ENCODE data around the gene ITGB5. TPM values are rescaled to one million over a fixed set of nuclear protein-coding genes. Genes with fewer than 3 reads are reported as not detected.

The ITGB5 gene
- total RNA-seq, 2 experiments from 2014 or later, result 0.47 to 0.85 TPM

GRCh38 chr3:124776856-124777255 is 110.3 kb downstream of the ITGB5 start:
- TF ChIP-seq CTCF (IDR thresholded peaks at IDR 0.05), result no peak
- ATAC-seq (ENCODE audit: poor library complexity) (no peak), DNase-seq (no peak)
- ChIA-PET CTCF (interaction anchor here (0.6 kb wide), 1 partner anchor 29 kb away, joined by 4 read pairs; no protein-coding TSS in a partner anchor), POLR2A (no interaction called here)
- Histone ChIP-seq H3K9me3 (ENCODE audit: control insufficient read depth in 1 of 2, insufficient read depth in 1 of 2, low read length in 2 of 2) (no peaks in the 10 kb centered on the region), H3K4me3 (ENCODE audit: low read length) (no peak overlapping the region), H3K27ac (ENCODE audit: low read depth in 1 of 2, low read length in 2 of 2) (no peak overlapping the region), H3K36me3 (ENCODE audit: insufficient read depth, low read length) (no peaks in the 10 kb centered on the region), H3K27me3 (ENCODE audit: control insufficient read depth in 1 of 2, insufficient read depth in 2 of 2, low read length in 2 of 2) (no peaks in the 10 kb centered on the region), H3K4me1 (ENCODE audit: insufficient read depth, low read length) (peaks cover 6% of the 10 kb centered on the region)
- Mint-ChIP-seq H3K4me3 (no peak overlapping the region), H3K4me1 (ENCODE audit: low read depth) (peaks cover 12% of the 10 kb centered on the region), H3K9me3 (no peaks in the 10 kb centered on the region), H3K36me3 (ENCODE audit: low read depth) (no peaks in the 10 kb centered on the region), H3K27ac (no peak overlapping the region), H3K27me3 (peaks cover 5% of the 10 kb centered on the region)
- intact Hi-C loops (cut with DNase I, micrococcal nuclease), result no loop called here

DNA sequence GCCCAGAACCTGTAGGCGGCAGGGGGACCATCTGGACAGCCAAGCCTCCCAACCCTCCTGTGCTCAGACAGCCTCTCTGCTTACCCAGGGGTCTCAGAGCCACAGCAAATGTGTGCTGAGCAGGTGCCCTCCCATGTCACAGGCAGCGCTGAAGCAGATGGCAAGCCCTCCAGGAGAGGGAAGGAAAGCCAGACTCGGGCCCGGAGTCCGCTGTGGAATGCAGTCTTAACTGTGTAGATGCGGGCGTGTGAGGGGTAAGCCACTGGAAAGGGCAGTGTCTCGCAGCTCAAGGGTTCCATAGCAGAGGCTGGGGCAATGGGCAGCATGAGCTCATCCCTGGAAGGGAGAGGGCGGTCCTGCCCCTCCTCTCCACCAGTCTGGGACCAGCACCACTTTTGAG is 111.3 kb downstream of the ITGB5 start:
- no peak for DNase-seq
- Mint-ChIP-seq H3K4me1 (ENCODE audit: low read depth) (peaks cover 7% of the 10 kb centered on the region), H3K9me3 (no peaks in the 10 kb centered on the region), H3K36me3 (ENCODE audit: low read depth) (no peaks in the 10 kb centered on the region), H3K4me3 (no peak overlapping the region), H3K27ac (no peak overlapping the region), H3K27me3 (peaks cover 8% of the 10 kb centered on the region)
- Histone ChIP-seq H3K4me3 (ENCODE audit: low read length) (no peak overlapping the region), H3K9me3 (ENCODE audit: control insufficient read depth in 1 of 2, insufficient read depth in 1 of 2, low read length in 2 of 2) (no peaks in the 10 kb centered on the region), H3K27me3 (ENCODE audit: control insufficient read depth in 1 of 2, insufficient read depth in 2 of 2, low read length in 2 of 2) (no peaks in the 10 kb centered on the region), H3K36me3 (ENCODE audit: insufficient read depth, low read length) (no peaks in the 10 kb centered on the region), H3K27ac (ENCODE audit: low read depth in 1 of 2, low read length in 2 of 2) (no peak overlapping the region), H3K4me1 (ENCODE audit: insufficient read depth, low read length) (peaks cover 6% of the 10 kb centered on the region)
- intact Hi-C loops (cut with DNase I, micrococcal nuclease), result no loop called here
- TF ChIP-seq CTCF (IDR thresholded peaks at IDR 0.05), result no peak
- ChIA-PET CTCF (no interaction called here), POLR2A (no interaction called here)
- no peak for ATAC-seq (ENCODE audit: poor library complexity)

DNA sequence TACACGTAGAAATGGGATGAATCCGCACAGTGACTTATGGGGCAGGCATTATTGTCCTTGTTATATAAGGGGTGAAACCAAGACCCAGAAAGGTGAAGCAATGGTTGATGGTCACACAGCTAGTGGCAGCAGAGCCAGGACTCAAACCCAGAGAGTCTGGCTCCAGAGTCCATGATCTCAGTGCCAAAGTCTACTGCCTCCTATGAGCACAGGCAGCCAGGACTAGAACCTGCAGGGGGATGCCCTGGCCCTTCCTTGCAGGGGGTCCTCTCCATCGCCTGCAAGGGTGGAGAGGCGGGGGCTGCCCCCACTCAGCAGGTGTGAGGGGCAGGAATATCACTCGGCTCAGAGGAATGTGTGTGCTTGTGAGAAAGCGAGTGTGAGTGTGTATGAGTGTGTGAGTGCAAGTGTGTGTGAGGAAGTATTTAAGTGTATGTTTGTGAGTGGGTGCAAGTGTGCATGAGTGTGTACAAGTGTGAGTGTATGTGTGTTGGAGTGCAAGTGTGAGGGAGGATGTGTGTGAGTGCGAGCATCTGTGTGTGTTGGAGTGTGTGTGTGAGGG is 112.2 kb downstream of the ITGB5 start:
- CTCF ChIA-PET, result no interaction called here
- Histone ChIP-seq H3K4me1 (ENCODE audit: insufficient read depth, low read length) (no peaks in the 10 kb centered on the region), H3K27me3 (ENCODE audit: control insufficient read depth in 1 of 2, insufficient read depth in 2 of 2, low read length in 2 of 2) (no peaks in the 10 kb centered on the region), H3K9me3 (ENCODE audit: control insufficient read depth in 1 of 2, insufficient read depth in 1 of 2, low read length in 2 of 2) (no peaks in the 10 kb centered on the region), H3K27ac (ENCODE audit: low read depth in 1 of 2, low read length in 2 of 2) (no peak overlapping the region), H3K4me3 (ENCODE audit: low read length) (no peak overlapping the region), H3K36me3 (ENCODE audit: insufficient read depth, low read length) (no peaks in the 10 kb centered on the region)
- no peak for ATAC-seq (ENCODE audit: poor library complexity)
- no peaks in the 10 kb centered on the region for H3K9me3 Mint-ChIP-seq
- POLR2A ChIA-PET, result no interaction called here
- intact Hi-C loops (cut with DNase I, micrococcal nuclease), result no loop called here
- H3K27me3 Mint-ChIP-seq, result peaks cover 13% of the 10 kb centered on the region
- H3K36me3 Mint-ChIP-seq (ENCODE audit: low read depth), result no peaks in the 10 kb centered on the region
- DNase-seq, result no peak
- H3K4me3 Mint-ChIP-seq, result no peak overlapping the region
- H3K27ac Mint-ChIP-seq, result no peak overlapping the region
- no peaks in the 10 kb centered on the region for H3K4me1 Mint-ChIP-seq (ENCODE audit: low read depth)
- TF ChIP-seq CTCF (IDR thresholded peaks at IDR 0.05), result no peak

Data from CD4-positive, alpha-beta T cell (primary cell).